Activated naive CD4-positive, alpha-beta T cell (primary cell): ENCODE results near the gene HES7.
A peak's percentile ranks its signal among the peaks of the same experiment; 100 is the strongest.

Source experiments
- DNase-seq, 4 experiments: peaks; one replicate each; lab custom pipeline; 2025; lab: John Stamatoyannopoulos, UW

HES7 gene

DNA sequence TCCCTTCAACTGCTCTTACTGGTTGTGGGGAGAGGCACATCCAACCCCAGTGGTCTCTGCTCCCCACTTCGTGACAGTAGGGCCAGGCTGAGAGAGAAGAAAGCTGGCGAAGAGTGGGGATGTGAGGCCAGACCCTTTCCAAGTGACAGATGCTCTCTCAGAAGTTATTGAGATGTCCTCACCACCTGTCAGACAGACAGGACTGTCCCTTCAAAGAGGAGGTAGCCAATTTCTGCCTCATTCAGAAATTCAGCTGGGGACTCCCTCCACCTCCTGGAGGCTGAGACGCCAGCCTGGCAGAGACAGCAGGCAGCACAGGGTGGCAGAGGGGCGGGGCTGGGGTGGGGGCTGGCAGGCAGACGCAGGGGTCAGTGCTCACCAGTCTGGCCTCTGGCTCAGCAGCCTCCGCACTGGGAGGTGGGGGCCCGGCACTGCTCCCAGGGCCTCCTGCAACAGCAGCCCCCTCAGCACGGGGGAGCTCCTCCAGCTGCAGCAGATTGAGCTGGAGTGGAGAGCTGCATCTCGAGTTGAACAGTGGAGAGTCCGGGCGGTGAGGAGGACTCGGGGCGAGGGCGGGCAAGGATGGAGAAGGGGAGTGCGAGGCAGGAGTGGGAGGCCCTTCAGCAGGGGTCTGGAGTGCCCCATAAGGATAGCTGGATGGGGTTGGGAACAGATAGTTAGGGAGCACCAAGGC is 19.1 kb upstream of the HES7 start:
- DNase-seq: no peak

DNA sequence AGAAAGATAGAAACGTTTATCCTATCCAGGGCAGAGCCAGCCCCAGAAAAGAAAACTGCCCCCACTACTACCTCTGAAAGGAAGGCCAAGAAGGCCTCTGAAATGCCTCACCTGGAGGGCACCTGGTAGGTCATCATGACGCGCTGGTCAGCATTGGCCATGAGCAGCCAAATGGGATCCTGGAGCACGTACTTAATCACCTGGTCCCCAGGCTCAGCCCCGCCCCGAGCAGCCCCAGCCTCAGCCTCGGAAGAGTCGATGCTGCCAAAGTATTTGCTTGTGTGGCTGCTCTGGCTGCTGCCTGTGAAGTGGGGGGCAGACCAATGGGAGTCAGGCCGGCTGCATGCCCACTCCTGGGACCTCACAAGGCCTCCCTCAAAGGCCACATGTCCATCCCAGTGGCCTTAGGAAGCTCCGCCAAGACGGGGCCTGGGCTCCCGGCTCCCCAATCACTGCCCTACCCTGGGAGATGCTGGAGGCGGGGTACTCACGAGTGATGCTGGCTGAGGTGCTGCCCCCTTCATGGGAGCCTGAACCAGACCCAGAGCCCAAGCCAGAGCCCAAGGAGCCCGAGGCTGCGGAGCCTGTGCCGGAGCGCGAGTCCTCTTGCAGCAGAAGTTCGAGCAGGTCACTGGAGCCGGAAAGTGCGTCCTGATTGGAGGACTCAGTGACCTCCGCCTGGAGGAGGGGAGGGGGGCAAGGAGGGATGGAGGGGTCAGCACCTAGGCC is 18.4 kb upstream of the HES7 start:
- no peak for DNase-seq

DNA sequence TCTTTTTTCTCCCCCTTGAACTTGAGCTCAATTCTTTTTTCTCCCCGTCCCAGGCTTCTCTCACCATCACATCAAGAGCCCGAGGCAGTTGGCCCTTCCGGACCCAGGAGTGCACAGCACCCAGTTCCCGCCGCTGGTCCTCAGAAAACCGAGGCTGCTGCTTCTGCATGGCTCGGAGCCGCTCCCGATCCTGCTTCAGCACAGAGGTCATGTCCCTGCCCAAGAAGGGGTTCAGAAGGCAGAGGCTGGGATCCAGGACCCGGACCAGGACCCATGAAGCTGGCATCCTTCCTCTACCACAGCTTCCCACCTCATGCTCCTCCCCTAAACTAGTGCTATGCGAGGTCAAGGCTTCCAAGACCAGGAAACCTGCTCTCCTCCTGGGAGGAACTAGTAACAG is 17.8 kb upstream of the HES7 start:
- no peak for DNase-seq

DNA sequence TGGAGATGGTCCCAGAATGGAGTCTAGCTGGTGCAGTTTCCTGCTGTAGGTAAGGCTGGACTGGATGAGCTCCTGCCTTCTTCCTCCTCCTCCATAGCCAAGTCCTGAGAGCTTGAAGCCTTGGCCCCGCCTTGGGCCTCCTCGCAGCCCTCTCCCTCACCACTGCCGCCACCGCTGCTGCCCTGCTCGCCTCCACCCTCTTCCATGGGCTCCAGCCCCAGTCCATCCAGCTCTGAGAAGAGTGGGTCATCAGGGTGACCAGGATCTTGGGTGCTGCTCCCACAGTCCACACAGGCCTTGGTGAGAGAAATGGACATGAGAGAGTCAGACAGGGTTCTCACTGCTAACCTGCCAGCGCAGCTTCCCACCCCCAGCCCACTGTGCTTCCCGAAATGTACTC is 17.1 kb upstream of the HES7 start:
- no peak for DNase-seq

DNA sequence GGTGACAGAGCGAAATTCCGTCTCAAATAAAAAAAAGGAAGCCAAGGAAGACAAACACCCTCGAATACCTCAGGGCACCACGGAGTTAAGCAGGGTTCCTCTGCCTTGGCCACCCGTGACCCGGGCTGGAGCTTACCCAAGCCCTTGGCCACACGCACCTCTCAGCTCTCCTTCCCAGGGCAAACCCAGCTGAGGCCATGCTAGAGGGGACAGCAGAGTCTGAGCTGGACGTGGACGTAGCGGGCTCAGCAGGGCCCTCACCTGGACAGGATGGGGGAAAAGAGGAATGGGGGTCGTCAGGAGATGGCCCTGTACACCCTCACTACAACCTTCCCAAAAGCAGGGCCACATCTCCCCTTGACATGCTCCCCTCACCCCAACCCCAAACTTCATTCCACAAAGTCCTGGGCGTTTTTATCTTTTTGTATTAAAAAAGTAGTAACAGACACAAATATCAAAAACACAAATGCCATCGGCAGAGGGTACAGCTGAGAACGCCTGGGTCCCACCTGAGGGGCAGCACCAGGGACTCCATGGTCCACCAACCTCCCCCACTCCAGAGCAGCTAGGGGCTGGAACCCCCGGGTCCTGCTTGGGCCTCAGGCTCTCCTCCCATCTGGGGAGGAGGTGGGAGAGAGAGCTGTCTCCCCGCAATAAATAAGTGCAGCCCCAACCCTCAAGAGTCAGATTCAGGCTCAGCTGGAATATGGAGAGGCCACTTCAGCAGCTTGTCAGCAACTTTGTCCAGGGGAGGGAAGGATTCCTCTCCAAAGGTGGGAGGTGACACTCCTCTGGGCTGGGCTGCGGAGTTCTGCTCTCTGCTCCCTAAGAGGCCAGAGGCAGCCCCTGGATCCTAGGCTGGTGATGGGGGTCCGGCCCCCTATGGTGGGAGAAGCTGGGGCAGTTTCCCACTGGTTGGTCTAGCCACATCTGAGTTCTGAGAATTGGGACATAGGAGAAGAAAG is 16.4 kb upstream of the HES7 start:
- no peak for DNase-seq

DNA sequence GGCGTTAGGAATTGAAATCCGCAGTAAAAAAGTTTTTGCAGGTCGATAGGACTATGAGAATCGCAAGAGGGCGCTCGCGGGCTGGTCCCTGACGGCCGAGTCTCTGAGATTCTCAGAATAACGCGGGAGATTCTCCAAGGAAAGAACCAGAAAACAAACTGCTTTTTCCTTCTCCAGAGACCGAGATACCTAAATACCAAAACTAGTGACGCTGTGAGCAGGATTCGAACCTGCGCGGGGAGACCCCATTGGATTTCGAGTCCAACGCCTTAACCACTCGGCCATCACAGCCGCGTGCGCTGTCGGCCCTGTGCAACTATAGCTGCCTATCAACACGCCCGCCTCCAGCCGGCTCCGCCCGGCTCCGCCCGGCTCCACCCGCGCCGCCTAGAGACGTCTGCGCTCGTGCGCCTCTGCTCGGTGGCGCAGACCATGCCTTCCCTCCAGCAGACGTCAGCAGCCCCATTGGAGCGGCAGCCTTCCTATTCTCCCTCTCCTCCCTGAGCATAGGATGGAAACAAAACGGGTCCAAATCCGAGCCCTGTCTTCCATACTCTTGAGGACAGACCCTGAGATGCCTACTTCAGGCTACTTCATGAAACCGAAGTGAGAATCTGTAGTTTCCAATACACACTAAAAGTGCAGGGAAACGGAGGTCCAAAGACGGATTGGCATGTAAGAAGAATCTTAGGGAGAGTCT is 14.9 kb upstream of the HES7 start:
- DNase-seq: peak; percentile 95 to 99 (median 99)

DNA sequence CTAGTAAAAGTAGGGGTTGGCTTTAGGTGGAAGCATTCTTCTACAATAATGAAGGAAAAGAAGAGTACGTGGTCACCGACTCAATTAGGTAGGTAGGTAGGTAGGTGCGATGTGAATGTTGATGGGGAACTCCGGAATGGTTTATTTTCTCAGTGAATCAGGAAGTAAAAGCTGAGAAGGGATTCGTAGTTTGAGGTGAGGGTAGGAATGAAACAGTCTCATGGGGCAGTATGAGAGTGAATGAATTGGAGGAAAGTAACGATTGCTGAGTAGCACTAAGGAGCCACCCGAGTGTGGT is 14.4 kb upstream of the HES7 start:
- DNase-seq: no peak

DNA sequence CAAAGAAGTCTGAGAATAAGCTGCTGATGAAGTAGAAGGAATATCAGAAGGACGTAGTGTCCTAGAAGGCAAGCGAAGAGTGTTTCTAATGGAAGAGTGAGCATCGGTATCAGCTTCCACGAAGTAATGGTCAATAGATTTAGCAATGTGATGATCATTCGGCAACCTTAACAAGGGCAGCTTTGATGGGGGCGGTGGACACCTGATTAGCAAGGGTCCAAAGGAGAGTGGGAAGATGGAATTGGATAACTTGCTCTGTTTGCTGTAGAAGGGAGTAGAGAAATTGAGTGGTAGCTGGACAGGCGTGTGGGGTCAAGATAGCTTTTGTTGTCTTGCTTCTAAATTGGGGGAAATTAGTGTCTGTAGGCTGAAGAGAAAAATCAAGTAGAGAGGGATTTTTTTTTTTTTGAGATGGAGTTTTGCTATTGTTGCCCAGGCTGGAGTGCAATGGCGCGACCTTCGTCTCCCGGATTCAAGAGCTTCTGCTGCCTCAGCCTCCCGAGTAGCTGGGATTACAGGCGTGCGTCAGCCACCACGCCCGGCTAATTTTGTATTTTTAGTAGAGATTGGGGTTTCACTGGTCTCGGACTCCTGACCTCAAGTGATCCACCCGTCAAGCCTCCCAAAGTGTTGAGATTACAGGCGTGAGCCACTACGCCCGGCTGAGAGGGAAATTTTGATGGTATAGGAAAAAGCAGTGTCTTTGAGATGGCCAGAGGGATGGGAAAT is 13.9 kb upstream of the HES7 start:
- DNase-seq: no peak

DNA sequence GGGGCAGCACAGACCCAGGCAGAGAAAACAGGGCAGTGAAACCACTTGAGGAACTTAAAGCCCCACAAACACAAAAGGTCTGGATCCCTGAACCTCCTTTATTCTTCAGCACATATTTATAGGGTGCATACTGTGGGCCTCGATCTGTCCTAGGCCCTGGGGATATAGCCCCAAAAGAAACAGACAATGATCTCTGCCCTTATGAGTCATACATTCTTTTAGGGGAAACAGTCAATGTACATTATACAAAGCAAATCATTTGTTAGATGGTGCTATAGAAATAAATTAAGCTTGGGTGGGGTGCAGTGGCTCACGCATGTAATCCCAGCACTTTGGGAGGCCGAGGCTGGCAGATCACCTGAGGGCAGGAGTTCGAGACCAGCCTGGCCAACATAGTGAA is 10.0 kb upstream of the HES7 start:
- no peak for DNase-seq

DNA sequence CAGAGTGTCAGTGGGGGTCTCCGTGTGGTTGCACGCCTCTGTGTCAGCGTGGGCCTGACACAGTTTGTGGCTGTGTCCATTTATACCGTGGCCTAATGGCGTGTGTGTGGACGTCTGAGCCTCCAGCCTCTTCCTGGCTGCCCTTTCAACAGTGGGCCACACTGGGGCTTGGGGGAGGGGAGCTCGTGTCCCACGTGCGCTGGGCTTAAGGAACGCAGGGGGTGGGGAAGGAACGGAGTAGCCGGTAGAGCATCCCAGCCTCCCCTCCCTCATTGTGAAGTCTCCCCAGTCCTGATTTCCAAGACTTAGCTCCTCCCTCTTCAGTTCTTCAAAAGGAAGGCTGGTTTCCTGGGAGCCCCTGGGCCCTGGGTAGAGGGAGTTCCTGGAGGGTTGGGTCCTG is 9.5 kb upstream of the HES7 start:
- DNase-seq: no peak

DNA sequence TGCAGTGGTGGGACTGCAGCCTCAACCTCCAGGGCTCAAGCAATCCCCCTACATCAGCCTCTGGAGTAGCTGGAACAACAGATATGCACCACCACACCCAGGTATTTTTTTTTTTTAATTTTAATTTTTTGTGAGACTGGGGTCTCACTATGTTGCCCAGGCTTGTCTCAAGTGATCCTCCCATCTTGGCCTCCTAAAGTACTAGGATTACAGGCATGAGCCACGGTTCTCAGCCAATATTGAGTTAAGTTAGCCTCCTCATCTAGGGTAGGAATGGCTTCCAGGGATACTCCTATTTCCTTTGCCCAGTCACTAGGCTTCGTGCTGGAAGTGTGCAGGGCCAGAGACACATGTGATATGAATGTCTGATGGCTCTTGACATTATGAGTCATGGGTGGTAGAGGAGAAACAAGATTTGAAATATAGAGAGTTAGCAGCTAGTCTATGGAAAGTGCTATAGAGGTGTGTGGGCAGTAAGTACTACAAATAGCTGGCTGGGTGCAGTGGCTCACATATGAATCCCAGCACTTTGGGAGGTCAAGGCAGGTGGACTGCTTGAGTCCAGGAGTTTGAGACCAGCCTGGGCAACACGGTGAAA is 8.0 kb upstream of the HES7 start:
- no peak for DNase-seq

DNA sequence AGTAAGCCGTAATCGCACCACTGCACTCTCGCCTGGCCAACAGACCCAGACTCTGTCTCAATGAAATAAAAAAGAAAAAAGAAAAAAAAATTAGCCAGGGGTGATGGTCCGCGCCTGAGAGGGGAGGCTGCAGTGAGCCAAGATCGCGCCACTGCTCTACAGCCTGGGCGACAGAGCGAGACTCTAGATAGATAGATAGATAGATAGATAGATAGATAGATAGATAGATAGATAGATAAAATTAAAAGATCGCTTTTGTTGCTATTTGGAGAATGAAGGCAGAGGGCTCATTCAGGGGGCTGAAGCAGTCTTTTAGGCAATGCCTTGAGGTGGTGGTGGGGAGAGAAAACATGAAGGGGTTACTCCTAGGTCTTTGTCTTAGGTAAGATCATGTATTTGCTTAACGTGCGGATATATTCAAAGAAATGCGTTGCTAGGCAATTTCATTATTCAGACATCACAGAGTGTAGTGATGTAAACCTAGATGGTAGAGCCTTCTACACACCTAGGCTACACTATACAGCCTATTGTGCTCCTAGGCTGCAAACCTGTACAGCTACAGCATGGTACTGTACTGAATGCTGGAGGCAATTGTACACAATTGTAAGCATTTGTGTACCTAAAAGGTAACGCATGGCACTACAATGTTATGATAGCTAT is 4.3 kb upstream of the HES7 start:
- no peak for DNase-seq

DNA sequence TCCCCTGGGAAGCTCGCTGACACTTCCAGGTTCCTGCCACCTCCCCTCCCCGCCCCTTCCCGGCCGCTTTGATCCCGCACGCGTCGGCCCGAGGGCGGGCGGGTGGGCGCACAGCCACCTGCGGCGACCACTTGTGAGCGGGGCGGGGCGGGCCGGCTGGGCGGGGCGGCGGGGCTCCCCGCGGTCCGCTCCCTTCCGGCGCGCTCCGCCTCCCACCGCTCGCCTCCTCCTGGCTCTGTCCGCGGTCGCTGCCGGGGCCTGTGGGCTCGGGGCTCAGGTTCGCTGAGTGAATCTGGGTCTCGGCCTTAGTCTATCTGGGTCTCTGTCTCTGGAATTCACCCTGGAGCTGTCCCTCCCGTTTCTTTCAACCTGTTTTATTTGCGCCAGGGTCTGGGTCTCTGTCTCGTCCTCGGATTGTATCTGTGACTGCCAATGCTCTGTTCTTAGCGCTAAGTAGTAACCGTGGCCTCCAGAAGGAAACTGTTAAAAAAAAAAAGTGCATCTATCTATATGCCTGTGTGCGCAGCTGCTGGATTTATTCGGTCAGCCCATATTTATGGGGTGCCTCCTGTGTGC is 2.7 kb upstream of the HES7 start:
- peak in 1 of 4 experiments; percentile 20 for DNase-seq

DNA sequence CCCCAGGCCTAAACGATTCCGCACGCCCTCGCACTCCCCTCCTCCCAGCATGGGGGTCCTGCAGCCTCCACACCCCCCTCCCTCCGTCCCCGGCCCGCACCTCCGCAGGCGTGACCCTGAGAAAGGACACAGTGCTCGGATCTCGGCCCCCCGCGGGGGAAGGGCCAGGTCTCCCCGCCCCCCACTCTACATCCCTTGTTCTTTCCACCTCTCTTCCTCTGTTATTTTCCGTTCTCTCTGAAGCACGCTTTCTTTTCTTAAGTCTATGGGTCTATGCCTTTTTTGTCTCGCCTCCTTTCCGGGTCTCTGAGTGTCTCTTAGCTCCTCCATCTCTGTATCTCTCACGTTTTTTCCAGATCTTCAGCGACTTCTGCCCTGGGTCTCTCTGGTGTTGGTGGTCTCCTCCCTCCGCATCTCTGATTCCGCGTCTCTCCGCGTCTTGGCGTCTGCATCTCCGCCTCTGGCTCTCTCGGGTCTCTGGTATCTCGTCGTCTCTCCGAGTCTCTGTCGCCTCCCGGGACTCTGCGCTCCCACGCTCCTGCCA is 2.1 kb upstream of the HES7 start:
- DNase-seq: no peak

DNA sequence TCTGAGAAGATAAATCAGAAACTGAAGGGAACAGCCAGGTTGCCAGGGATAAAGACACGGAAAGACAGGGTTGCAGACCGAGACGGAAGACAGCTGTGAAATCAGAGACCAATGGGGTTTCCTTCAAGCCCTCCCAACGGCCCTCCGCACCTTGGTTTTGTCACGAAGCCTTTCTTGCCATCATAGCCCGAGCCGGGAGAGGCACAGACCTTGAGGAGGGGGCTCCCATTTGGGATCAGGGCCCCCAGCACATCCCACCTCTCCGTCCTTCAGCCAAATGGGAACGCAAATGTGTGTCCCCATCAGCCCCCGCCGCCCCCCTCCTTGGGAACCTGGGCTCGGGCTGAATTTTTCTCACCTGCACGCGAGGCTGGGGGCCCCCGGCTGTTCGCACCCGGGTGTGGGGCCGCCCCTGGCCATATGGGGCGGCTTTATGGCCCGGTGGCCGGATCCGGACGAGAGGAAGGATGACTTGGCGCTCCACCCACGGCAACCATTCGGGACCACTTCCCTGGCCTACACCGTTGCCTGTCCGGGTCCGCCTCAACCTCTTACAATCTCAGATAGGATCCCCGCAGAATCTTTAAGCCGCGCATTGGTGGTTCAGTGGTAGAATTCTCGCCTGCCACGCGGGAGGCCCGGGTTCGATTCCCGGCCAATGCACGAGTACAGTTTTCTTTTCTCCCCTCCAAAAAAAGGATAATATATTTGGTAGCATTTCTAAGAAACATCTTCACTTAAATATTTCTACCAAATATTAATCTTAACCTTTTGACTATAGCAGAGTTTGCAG is 1.4 kb upstream of the HES7 start:
- DNase-seq: peak; percentile 79 to 89 (median 88)

DNA sequence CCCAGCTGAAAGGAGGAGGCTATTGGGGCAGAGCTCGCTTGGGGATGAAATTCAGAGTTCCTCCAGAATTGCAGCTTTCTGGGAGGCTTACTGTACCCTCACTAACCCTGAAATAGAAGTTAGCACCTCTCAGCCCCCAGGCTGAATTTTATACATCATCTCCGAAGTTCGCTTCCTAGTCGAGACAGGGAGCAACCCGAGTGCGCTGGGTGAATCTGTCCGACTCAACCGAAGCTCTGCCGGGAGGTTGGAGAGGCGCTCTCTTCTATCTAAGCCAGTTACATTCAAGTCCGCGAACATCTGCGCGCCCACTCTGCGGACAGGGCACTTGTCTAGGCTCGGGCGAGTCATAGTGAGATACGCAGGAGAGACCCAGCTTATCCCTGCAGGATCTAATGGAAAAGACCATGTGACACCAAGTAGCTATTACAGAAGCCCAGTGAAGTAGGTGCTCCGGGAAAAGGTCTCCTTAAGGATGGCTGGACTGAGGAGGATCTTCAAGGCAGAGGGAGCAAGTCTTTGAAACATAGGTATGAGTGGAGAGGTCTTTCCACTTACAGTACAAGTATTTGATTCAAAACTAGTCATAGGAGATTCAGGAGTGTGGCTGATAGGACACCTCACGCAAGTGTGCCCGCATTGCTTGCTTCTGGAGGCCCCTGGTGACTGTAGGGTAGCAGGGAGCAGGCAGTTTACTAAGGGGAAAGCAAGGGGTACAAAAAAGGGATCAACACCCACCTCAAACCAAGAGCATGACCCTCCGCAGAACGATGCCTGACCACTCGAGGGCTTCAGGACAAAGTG is 646 bp upstream of the HES7 start:
- DNase-seq: peak in 1 of 4 experiments; percentile 12

DNA sequence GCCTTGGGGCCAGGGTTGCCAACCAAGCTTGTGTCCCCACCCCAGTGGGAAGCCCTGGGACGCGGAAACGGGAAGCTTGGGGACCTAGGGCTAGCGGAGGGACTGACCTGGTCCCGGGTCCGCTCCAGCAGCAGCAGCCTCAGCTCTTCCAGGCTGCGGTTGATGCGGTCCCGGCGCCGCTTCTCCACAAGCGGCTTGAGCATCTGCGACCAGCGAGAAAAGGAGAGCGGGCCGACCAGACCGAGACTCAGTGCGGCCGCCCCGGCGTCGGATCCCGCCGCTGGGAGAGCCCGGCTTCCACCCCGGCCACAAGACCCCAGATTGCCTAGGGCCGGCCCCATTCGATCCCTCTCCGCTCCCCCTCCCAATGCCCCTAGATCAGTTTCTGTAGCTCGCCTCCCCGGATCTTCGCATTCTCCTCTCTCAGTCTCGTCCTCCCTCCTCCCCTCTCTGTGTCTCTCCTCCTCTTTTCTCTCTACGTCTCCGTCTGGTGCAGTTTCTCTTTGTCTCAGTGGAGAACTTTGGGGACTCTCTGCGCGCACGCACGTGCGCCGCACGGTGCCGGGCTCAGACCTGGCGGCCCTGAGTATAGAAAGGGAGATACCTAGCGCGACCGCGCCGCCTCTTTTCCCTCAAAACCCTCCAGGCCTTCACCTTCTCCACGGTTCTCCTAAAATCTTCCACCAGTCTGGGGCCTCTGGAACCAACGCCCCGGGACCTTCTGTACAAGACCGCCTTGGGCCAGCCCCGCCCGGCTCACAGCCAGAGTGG is 797 bp downstream of the HES7 start:
- no peak for DNase-seq
